Chondrocyte (in vitro differentiated cells): ENCODE data around the gene HEATR1. TPM values are rescaled to one million over a fixed set of nuclear protein-coding genes. Genes with fewer than 3 reads are reported as not detected.

Source experiments
- DNase-seq: peaks from one replicate; pipeline ENCODE4 v3.0.0; 2021; ENCODE audit warnings: mixed read lengths, low spot score
- H3K27ac Mint-ChIP-seq: one replicate; pipeline ENCODE4 v1.8.0; 2021; ENCODE audit warnings: mild to moderate bottlenecking, moderate library complexity, mixed read lengths; ENCODE audit not compliant: unreplicated experiment
- H3K27me3 Mint-ChIP-seq: 2 replicates; pipeline ENCODE4 v1.8.0; 2021; ENCODE audit warnings: low read depth, mixed read lengths
- H3K36me3 Mint-ChIP-seq: 2 replicates; pipeline ENCODE4 v1.8.0; 2021; ENCODE audit warnings: low read depth, mixed read lengths
- H3K4me1 Mint-ChIP-seq: 2 replicates; pipeline ENCODE4 v1.8.0; 2021; ENCODE audit warnings: low read depth, mild to moderate bottlenecking, mixed read lengths
- H3K4me3 Mint-ChIP-seq: one replicate; pipeline ENCODE4 v1.8.0; 2021; ENCODE audit warnings: mild to moderate bottlenecking, moderate library complexity, mixed read lengths; ENCODE audit not compliant: unreplicated experiment
- H3K9me3 Mint-ChIP-seq: 2 replicates; pipeline ENCODE4 v1.8.0; 2021; ENCODE audit warnings: low read depth, mixed read lengths
- total RNA-seq: library from RNA; stranded (reverse); gene quantifications from 3 replicates; pipeline ENCODE4 v1.2.1, GENCODE V29; 2021
- TF ChIP-seq, protein P1 (sequence below): fragments of 200-600 bp; sonication (generic); IDR thresholded peaks from 2 replicates; pipeline ENCODE4 v1.5.0; 2021; ENCODE audit warnings: antibody characterized with exemption, mild to moderate bottlenecking, moderate library complexity

The HEATR1 gene
- total RNA-seq, 1 donor from 2014 or later: 23.2 TPM

- Mint-ChIP-seq H3K27me3 (no peaks in the 10 kb centered on the region), H3K36me3 (peaks cover 31% of the 10 kb centered on the region)
Observed at GRCh38 chr1:236561976-236562375, 42.3 kb downstream of the HEATR1 start.

GRCh38 chr1:236560213-236560771, 44.0 kb downstream of the HEATR1 start:
- DNase-seq: no peak
- Mint-ChIP-seq H3K27ac (no peak overlapping the region), H3K9me3 (no peaks in the 10 kb centered on the region), H3K27me3 (no peaks in the 10 kb centered on the region), H3K4me1 (no peaks in the 10 kb centered on the region), H3K4me3 (no peak overlapping the region), H3K36me3 (peaks cover 33% of the 10 kb centered on the region)
- TF ChIP-seq, protein P1, sequence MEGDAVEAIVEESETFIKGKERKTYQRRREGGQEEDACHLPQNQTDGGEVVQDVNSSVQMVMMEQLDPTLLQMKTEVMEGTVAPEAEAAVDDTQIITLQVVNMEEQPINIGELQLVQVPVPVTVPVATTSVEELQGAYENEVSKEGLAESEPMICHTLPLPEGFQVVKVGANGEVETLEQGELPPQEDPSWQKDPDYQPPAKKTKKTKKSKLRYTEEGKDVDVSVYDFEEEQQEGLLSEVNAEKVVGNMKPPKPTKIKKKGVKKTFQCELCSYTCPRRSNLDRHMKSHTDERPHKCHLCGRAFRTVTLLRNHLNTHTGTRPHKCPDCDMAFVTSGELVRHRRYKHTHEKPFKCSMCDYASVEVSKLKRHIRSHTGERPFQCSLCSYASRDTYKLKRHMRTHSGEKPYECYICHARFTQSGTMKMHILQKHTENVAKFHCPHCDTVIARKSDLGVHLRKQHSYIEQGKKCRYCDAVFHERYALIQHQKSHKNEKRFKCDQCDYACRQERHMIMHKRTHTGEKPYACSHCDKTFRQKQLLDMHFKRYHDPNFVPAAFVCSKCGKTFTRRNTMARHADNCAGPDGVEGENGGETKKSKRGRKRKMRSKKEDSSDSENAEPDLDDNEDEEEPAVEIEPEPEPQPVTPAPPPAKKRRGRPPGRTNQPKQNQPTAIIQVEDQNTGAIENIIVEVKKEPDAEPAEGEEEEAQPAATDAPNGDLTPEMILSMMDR: peak; percentile 21

More at GRCh38 chr1:236561976-236562375, 42.3 kb downstream of the HEATR1 start:
- Mint-ChIP-seq H3K27ac (no peak overlapping the region), H3K4me1 (no peaks in the 10 kb centered on the region), H3K4me3 (no peak overlapping the region), H3K9me3 (no peaks in the 10 kb centered on the region)
- DNase-seq: no peak
- TF ChIP-seq, protein P1: no peak

DNA sequence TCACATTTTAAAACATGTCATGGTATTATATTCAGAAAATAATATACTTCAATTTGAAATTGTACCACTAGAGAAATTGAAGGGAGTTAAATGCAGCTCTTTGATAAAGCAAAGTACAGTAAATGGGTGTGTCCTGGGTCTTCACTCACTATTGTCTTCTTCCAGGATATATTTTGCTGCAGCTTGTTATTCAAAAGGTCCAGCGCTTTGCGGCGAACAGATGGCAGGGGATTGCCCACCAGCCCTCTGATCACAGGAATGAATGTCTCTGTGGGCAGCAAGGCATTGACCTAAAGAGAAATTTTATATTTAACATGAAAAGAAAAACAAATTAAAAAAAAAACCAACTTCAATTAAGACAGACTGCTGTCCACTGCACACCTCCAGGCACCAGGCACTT, 45.5 kb downstream of the HEATR1 start:
- Mint-ChIP-seq H3K4me1 (no peaks in the 10 kb centered on the region), H3K36me3 (peaks cover 30% of the 10 kb centered on the region)

GRCh38 chr1:236558081-236558480, 46.2 kb downstream of the HEATR1 start:
- Mint-ChIP-seq H3K27me3 (no peaks in the 10 kb centered on the region), H3K36me3 (peaks cover 35% of the 10 kb centered on the region), H3K9me3 (no peaks in the 10 kb centered on the region), H3K4me1 (peaks cover under 1% of the 10 kb centered on the region), H3K27ac (no peak overlapping the region), H3K4me3 (no peak overlapping the region)
- no peak for DNase-seq
- TF ChIP-seq, protein P1: no peak

More for the DNA sequence above, 45.5 kb downstream of the HEATR1 start:
- no peaks in the 10 kb centered on the region for H3K27me3 Mint-ChIP-seq
- H3K9me3 Mint-ChIP-seq: no peaks in the 10 kb centered on the region
- no peak overlapping the region for H3K4me3 Mint-ChIP-seq
- TF ChIP-seq, protein P1: no peak
- H3K27ac Mint-ChIP-seq: no peak overlapping the region
- no peak for DNase-seq

DNA sequence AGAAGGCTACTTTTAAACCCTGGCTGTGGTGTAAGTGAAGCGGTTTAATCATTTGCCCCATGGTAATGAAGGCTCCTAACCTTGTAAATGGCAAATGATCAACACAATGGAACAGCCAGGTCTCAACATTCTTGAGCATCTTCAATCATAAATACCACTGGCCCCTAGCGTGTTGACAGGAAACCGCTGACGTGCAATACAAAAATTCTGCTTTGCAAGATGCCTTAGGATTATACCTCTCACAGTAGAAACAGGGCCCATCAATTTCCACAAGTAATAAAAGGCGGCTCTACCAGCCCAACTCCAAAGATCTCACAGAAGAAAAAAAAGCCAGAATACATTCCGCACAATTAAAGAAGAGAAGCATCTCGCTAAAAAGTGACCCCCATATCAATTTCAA, 47.7 kb downstream of the HEATR1 start:
- no peak for DNase-seq
- Mint-ChIP-seq H3K27me3 (no peaks in the 10 kb centered on the region), H3K27ac (no peak overlapping the region), H3K9me3 (no peaks in the 10 kb centered on the region), H3K4me3 (no peak overlapping the region), H3K36me3 (peaks cover 41% of the 10 kb centered on the region), H3K4me1 (peaks cover 3% of the 10 kb centered on the region)
- TF ChIP-seq, protein P1: no peak
